WI38 (cell line): ENCODE data around the gene RBL2.

ENCODE experiments used
- H3K4me3 ChIP-seq: 2 replicates; pipeline ENCODE4 v1.5.1; 2011; ENCODE audit warnings: low read depth, mild to moderate bottlenecking, control low read depth, low read length
- CTCF ChIP-seq: IDR thresholded peaks from 2 replicates; pipeline ENCODE4 v1.5.1; 2012; ENCODE audit warnings: low read depth, mild to moderate bottlenecking, control low read depth, low read length

Gene RBL2

GRCh38 chr16:53453928-53454327, 19.7 kb downstream of the RBL2 start:
- no peak for TF ChIP-seq CTCF
- no peak overlapping the region for H3K4me3 ChIP-seq

- no peak overlapping the region for H3K4me3 ChIP-seq
Observed at GRCh38 chr16:53456625-53457024, 22.4 kb downstream of the RBL2 start.

GRCh38 chr16:53457670-53458069, 23.4 kb downstream of the RBL2 start:
- H3K4me3 ChIP-seq: no peak overlapping the region
- no peak for TF ChIP-seq CTCF

More at GRCh38 chr16:53456625-53457024, 22.4 kb downstream of the RBL2 start:
- TF ChIP-seq CTCF: no peak

GRCh38 chr16:53458635-53459034, 24.4 kb downstream of the RBL2 start:
- no peak overlapping the region for H3K4me3 ChIP-seq
- no peak for TF ChIP-seq CTCF

GRCh38 chr16:53465606-53466280, 31.5 kb downstream of the RBL2 start:
- H3K4me3 ChIP-seq: no peak overlapping the region
- no peak for TF ChIP-seq CTCF

- no peak for TF ChIP-seq CTCF
- H3K4me3 ChIP-seq: no peak overlapping the region
Observed at GRCh38 chr16:53476867-53477266, 42.6 kb downstream of the RBL2 start.

- no peak overlapping the region for H3K4me3 ChIP-seq
- no peak for TF ChIP-seq CTCF
Observed at GRCh38 chr16:53478965-53479364, 44.7 kb downstream of the RBL2 start.
